Colonic mucosa (tissue), 4 donors: Measurements from ENCODE around the gene ATXN7. TPM values are rescaled to one million over a fixed set of nuclear protein-coding genes. Genes with fewer than 3 reads are reported as not detected.

Source experiments
- DNase-seq: peaks from one replicate; pipeline ENCODE4 v3.0.0-alpha.2; 2020
- H3K27ac ChIP-seq: fragments of 200-600 bp; one replicate; pipeline ENCODE4 v1.8.0; 2021
- H3K27me3 ChIP-seq: fragments of 200-600 bp; one replicate; pipeline ENCODE4 v1.8.0; 2021
- H3K36me3 ChIP-seq: fragments of 200-600 bp; one replicate; pipeline ENCODE4 v1.8.0; 2021
- H3K4me1 ChIP-seq: fragments of 200-600 bp; one replicate; pipeline ENCODE4 v1.8.0; 2021; ENCODE audit warnings: mild to moderate bottlenecking
- H3K4me3 ChIP-seq: fragments of 200-600 bp; one replicate; pipeline ENCODE4 v1.8.0; 2021
- H3K9ac ChIP-seq, 2 donors: one replicate each; pipeline ENCODE4 v1.7.0; 2013; ENCODE audit warnings: control low read depth in 2 of 2, low read depth in 2 of 2, low read length in 2 of 2
- H3K9me3 ChIP-seq: fragments of 200-600 bp; one replicate; pipeline ENCODE4 v1.8.0; 2021
- CTCF ChIP-seq: fragments of 200-600 bp; IDR thresholded peaks from one replicate; pipeline ENCODE4 v1.8.0; 2022; ENCODE audit warnings: antibody characterized with exemption, mild to moderate bottlenecking
- intact Hi-C: fragments of 100-400 bp; cut with DNase I; formaldehyde crosslinking; loops from one replicate; pipeline ENCODE4 v1.14.1; 2022
- total RNA-seq, 2 donors: library from RNA; stranded (reverse); fragmentation: NEBNext Ultra II Directional in 1 of 2; extraction: Animal tissue kit (Norgen Biotek cat#: 25700) in 1 of 2; gene quantifications; one replicate each; pipeline ENCODE4 v1.2.1, GENCODE V29; 2021
- donor health status: healthy.
- donor health status: DM: no; HTN: no; CAD: no.
- donor health status: DM: no; HTN: no; CAD: no.

ATXN7 gene
- total RNA-seq, 2 donors from 2014 or later: 22.9 to 31.6 TPM

DNA sequence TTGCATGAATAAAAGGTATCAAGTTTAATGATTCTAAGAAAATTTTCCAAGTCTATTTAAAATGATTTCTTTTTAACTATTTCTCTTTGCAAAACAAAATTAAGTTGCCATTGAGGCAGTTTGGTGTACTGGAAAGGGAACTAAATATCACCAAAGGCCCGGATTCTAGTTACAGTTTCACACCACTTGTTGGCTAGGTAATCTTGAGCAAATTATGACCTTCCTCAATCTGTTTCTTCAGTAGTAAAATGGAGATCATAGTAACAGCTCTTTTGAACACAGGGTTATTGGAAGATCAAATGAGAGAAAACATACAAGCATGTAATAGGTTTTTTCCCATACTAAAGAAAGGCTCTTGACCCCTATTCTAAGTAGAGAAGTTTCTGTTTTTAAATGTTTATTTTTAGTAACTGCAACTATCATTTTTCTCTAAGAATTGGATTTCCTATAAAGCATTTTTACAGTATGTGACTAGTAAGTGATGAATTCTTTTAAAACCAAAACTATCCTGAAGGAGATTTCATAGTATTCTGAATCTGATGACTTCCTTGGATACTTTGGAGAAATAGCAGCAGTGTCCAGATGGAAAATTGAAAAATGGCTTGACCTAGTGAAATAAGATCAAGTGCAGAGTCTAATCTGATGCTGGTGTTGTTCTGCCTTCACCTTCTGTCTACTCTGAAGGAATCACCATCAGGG is 32.8 kb downstream of the ATXN7 start:
- no peak overlapping the region for H3K9ac ChIP-seq
- no peak for TF ChIP-seq CTCF
- DNase-seq: no peak
- H3K27ac ChIP-seq: no peak overlapping the region
- H3K27me3 ChIP-seq: no peaks in the 10 kb centered on the region
- H3K9me3 ChIP-seq: no peaks in the 10 kb centered on the region
- H3K4me1 ChIP-seq: no peaks in the 10 kb centered on the region
- no peaks in the 10 kb centered on the region for H3K36me3 ChIP-seq
- no peak overlapping the region for H3K4me3 ChIP-seq
- intact Hi-C loops: no loop called here

DNA sequence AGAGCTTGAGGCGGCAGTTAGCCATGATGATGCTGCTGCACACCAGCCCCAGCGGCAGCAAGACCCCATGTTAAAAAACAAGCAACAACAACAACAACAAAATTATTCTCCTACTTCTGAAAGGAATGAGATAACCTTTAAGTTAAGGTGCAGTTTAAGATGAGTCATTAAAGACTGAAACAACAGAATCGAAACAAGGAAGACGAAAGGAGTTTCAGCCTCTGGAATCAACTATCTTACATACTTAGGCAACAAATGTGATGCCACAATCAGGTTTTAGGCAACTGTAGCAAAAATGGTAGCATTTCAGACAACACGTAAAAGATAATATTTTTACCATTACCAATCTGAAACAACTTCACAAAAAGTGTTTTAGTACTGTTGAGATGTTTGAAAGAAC is 36.3 kb downstream of the ATXN7 start:
- no peak overlapping the region for H3K27ac ChIP-seq
- no peaks in the 10 kb centered on the region for H3K36me3 ChIP-seq
- no peak for DNase-seq
- intact Hi-C loops: no loop called here
- TF ChIP-seq CTCF: no peak
- H3K9me3 ChIP-seq: no peaks in the 10 kb centered on the region
- H3K27me3 ChIP-seq: no peaks in the 10 kb centered on the region
- H3K9ac ChIP-seq: no peak overlapping the region
- H3K4me3 ChIP-seq: no peak overlapping the region
- H3K4me1 ChIP-seq: no peaks in the 10 kb centered on the region

- no peak for DNase-seq
- H3K36me3 ChIP-seq: no peaks in the 10 kb centered on the region
- no peak overlapping the region for H3K27ac ChIP-seq
- no peaks in the 10 kb centered on the region for H3K4me1 ChIP-seq
- no peak for TF ChIP-seq CTCF
- H3K9me3 ChIP-seq: no peaks in the 10 kb centered on the region
- H3K4me3 ChIP-seq: no peak overlapping the region
- no peak overlapping the region for H3K9ac ChIP-seq
- no peaks in the 10 kb centered on the region for H3K27me3 ChIP-seq
- intact Hi-C loops: no loop called here
Observed at GRCh38 chr3:63900459-63900858, 36.8 kb downstream of the ATXN7 start.

- Histone ChIP-seq H3K4me3 (no peak overlapping the region), H3K9me3 (no peaks in the 10 kb centered on the region), H3K4me1 (no peaks in the 10 kb centered on the region), H3K36me3 (no peaks in the 10 kb centered on the region), H3K27ac (no peak overlapping the region), H3K27me3 (no peaks in the 10 kb centered on the region), H3K9ac (no peak overlapping the region)
- no peak for DNase-seq
- no peak for TF ChIP-seq CTCF
- intact Hi-C loops: loop anchor here (5.0 kb wide), 1 partner anchor 39 kb away; no protein-coding TSS in a partner anchor
Observed at GRCh38 chr3:63905731-63906620, 42.3 kb downstream of the ATXN7 start.

- H3K27ac ChIP-seq: no peak overlapping the region
- no peaks in the 10 kb centered on the region for H3K36me3 ChIP-seq
- intact Hi-C loops: loop anchor here (5.0 kb wide), 1 partner anchor 41 kb away; no protein-coding TSS in a partner anchor
- H3K4me1 ChIP-seq: no peaks in the 10 kb centered on the region
- no peak for TF ChIP-seq CTCF
- DNase-seq: no peak
- H3K4me3 ChIP-seq: no peak overlapping the region
- no peaks in the 10 kb centered on the region for H3K9me3 ChIP-seq
- no peak overlapping the region for H3K9ac ChIP-seq
- H3K27me3 ChIP-seq: no peaks in the 10 kb centered on the region
Observed at GRCh38 chr3:63908081-63908736, 44.5 kb downstream of the ATXN7 start.
